NCI-H1436 (cell line): ENCODE results near the gene PCSK6.

ENCODE experiments used
- DNase-seq: peaks from one replicate; lab custom pipeline; 2025; lab: John Stamatoyannopoulos, UW

Gene PCSK6

GRCh38 chr15:101275018-101275417, 214.5 kb downstream of the PCSK6 start:
- DNase-seq: no peak

GRCh38 chr15:101273534-101273933, 216.0 kb downstream of the PCSK6 start:
- no peak for DNase-seq

DNA sequence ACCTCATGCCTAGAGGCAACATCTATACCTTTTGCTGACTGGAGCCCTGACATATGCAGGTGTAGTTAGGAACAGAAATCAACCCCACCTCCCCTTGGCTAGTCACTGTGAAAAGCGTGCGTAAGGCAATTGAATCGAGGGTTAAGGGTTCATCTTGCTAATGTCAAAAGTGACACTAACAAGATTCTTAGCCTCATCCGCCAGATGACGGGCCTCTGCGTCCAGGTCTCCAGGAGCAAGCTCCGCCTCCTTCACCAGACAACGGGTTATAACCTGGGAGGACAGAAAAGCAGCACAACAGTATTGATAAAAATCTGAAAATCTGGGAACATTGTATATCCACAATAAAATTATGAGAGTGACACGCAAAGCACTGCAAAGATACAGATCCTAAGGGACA, 216.9 kb downstream of the PCSK6 start:
- no peak for DNase-seq

DNA sequence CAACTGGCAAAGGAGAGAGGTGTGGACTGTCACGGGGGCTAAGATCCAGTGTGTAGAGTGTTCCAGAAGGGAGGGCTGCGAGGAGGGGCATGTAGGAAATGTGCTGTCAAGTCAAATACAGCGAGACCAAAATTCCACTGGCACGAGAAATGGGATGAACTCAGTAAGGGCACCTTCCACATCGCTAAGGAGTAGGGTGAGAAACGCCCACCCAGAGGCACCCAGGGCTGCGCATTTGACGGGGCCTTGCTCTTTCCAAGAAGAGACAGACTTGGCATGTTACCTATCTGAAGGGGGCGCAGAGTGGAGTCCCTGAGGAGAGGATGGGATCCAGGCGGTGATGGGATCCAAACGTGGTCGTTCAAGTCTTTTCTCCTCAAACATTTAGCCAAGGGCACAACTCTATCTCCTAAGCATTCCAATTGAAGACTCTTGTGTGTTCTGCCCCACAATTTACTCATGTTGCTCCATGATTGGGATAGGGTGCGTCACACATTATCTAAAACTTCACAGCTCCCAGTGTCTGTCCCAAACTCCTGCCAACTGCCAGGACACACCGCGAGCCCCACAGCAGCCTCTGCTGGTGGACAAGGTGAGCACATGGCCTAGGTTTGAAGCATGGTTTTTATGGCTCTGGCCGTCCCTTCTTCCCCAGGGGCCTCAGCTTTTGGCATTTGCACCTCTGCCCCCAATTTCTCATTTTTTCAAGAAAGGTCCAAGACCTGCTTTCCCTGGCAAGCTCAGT, 219.9 kb downstream of the PCSK6 start:
- no peak for DNase-seq

DNA sequence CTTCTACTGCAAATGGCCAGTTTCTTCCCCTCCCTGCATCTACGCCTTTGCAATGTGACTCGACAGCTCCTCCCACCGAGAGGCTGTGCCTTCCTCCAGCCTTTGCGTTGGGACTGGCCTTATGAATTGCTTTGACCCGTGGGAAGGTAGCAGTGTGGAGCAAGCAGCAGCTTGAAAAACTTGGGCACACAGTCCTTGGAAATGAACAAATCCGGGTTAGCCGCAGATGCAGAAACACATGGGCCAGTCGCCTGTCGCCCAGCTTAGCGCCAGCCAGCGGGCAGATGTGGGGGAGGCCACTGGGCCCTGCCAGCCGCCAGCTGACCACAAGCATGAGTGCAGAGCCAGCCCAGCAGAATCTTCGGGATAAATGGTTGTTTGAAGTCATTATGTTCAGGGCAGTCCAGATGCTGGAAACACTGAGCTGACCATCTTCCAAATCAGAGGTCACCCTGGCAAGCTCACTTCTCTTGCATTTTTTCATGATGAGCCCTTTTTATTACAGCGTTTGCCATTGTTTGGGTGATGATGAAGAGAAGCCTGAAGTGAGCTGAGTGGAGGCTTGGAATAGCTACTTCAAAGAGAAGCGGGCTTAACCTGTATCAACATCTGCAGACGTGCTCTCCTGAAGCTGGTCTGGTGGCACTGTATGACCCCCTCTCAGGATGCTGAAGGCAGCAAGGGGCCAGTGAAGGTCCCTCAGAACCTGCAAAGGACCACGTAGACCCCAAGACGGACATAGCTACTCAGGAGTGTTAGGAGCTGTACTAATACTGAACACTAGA, 222.0 kb downstream of the PCSK6 start:
- DNase-seq: no peak

DNA sequence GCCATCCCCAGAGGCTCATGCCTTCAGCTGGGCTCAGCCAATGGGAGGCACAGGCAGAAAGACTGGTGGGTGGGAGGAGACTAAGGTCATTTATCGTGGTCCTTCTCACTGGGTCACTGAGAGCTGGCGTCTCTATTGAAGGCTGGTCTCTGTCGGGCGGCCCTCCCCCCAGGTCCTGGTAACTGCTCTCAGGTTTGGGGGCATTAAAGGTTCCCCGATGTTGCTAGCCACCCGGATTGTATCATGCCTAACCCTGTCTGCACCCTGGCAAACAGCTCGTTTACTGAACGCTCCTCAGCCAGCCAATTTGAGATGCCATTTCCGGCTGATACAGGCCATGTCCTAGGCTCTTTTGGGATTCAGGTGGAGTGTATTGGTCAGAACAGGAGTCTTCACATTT, 222.7 kb downstream of the PCSK6 start:
- DNase-seq: no peak

DNA sequence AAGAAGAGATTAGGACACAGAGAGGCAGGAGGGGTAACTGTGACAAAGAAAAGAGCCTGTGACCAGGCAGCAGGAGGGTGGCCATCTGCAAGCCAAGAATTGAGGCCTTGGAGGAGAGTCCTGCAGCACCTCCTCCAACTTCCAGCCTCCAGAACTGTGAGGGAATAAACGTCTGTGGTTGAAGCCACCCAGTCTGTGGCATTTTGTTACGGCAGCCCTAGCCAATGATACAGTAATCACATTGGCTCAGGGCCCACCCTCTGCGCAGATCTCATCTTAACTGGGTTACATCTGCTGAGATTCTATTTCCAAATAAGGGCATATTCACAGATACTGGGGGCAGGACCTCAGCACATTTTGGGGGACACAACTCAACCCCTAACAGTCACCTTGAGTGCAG, 223.5 kb downstream of the PCSK6 start:
- no peak for DNase-seq

- DNase-seq: no peak
Measured at GRCh38 chr15:101264911-101265641, 224.4 kb downstream of the PCSK6 start.

DNA sequence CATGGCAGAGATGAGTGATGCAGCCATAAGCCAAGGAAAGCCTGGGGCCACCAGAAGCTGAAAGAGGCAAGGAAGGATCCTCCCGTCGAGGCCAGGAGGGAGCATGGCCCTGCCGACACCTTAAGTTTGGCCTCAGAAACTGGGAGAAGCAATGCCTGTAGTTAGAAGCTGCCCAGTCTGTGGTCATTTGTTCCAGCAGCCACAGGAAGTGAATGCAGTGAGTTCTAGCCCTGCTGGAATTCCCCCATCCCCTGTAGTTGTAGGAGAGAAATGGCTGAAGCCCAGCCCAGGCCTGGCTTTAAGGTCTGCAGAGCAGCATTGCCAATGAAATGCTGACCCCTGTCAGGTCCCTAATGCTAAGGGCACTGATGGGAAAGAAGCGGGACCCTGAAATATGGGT, 225.5 kb downstream of the PCSK6 start:
- DNase-seq: no peak

DNA sequence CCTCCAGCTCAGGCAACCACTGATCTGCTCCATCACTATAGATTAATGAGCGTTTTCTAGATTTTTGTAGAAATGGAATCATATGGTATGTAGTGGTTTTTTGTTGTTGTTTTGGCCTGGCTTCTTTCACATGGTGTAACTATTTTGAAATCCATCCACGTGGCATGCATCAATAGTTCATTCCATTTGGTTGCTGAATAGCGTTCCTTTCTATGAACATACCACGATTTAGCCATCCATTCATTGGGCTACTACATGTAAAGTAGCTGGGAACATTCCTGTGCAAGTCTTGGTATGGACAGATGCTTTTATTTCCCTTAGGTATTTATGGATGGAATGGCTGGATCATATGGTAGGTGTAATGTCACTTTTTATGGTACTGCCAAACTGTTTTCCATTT, 227.0 kb downstream of the PCSK6 start:
- no peak for DNase-seq

DNA sequence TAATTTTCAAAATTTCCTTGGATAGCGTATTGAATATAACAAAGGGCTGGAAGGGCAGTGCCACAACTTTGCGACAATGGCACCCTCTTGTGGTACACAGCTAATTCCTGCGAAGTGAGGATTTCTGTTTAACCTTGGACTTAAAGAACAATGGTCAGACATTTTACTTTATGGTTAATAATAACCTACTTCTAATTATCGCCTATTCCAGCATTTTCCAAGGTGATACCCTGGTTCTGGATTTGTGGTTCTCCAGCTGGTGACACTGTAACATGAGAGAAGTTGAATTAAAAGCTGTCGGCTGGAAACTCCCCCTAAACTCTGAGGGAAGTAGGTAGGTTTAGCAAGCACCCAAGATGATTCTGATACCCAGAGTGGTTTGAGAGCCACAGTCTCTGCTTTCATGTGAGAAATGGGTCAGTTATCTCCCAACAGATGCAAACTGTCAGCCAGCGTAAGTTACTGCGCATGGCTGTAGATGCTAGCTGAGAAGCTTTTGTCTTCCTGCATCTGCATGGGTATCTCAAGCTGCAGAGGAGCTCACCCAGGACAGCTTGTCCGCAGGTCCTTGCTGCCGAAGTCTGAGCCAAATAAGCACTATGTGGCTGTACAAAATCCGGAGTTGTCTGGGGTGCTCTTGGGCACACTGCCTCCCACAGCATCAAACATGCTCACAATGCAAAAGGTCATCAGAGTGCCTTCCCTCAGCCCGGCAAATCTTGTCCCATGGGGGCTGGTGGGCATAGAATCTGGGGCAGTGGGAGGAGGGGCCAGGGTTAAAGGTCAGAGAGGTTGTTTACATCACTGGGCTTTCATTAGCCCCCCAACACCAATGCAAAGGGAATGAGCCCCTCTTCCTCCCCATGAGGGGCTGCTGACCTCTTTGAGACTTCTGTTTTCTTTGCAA, 231.0 kb downstream of the PCSK6 start:
- peak; percentile 9 for DNase-seq

GRCh38 chr15:101256757-101257156, 232.8 kb downstream of the PCSK6 start:
- no peak for DNase-seq

DNA sequence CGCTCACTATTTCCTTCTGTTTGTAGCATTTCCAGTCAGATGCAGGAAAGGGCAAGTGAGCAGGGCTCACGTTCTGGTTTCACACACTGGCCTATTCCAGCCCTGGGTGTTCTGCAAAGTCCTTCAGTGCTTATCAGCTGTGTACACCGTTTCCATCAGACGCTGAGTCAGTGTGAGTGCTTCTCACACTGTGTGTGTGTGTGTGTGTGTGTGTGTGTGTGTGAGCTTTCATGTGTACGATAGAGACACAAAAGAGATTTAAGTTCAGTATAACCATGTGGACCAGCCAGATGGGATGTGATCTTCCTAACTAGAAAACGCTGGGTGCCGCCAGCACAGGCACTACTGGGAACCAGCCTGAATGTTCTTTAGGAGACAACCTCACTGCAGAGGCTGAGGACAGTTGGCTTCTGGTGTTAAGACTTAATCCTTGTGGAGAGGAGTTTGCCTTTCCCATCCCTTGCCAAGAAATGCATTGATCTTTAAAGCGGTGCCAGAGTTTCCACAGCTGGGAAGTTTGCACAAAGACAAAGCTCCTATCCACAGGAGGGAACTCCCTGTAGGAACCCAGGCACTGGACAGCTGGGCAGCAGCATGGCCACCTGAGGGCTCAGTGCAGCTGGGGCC, 233.8 kb downstream of the PCSK6 start:
- DNase-seq: no peak

DNA sequence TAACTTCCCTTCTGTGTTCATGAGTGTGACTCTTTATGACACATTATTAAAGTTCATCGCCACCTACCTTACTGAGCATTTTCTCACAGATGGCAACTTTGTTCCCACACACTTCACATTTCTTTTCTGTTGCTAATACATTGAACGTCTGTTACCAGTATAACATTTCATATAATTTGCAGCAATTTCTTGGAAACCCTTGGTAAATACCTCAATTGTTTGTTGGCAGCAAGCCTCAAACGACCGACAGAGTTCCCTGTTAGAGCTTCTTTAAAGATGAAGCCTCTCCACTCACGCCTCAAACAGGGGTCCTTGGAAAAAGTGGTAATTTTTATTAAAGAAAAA, 234.5 kb downstream of the PCSK6 start:
- no peak for DNase-seq

DNA sequence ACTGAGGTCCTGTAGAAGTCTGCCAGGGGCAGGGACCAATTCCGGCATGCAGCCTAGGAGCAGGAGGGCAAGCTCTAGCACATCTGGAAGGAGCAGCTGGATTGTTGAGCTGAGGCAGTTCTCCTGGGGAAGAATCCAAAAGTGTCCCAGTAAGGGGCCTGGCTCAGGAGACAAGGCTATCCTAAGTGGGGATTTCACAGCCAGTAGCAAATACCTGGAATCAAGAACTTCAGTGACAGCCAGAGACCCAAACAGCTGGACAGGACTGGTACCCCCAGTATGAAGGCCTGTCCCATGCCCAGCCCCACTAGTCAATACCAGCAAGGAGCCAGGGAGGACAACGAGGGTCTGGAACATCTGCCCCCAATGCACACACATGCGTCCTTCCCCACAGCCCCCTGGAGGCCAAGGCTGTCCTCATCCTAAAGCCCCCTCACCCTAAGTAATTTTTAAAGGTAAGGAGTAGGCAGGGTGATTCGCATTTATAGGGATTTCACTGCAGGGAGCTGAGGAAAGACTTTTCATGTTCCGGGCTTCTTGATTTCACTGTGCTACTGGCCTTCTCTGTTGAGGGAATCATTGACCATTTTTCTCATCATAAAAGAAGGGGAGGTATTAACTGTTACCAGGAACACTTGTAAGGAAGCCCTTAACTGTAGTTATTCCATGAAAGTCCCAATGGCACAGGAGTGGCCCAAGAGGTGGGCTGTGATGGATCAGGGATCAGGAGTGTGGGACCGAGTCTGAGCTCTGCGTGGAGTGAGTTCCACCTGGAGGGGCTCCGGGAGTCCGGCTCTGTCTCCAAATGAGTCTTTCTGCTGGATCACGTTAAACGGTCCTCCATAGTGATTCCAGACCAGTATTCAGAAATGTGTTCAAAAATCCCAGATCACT, 235.1 kb downstream of the PCSK6 start:
- DNase-seq: no peak
